Mononuclear cell (primary cell): ENCODE data around the gene GSX2. TPM values are rescaled to one million over a fixed set of nuclear protein-coding genes. Genes with fewer than 3 reads are reported as not detected.

Experiments used
- H3K27me3 ChIP-seq: 2 replicates; pipeline ENCODE4 v1.6.0; 2011; ENCODE audit warnings: low read length, control low read depth; ENCODE audit not compliant: insufficient read depth
- H3K4me1 ChIP-seq: 2 replicates; pipeline ENCODE4 v1.5.1; 2011; ENCODE audit warnings: mild to moderate bottlenecking, low read length, control low read depth; ENCODE audit not compliant: insufficient read depth
- H3K4me3 ChIP-seq: 2 replicates; pipeline ENCODE4 v1.5.1; 2011; ENCODE audit warnings: mild to moderate bottlenecking, low read length, moderate library complexity
- H3K9me3 ChIP-seq: 2 replicates; pipeline ENCODE4 v1.5.1; 2011; ENCODE audit warnings: low read depth, mild to moderate bottlenecking, control low read depth, low read length
- total RNA-seq: library from RNA; depleted of rRNA; stranded (reverse); fragments of >200 nt; gene quantifications from one replicate; pipeline ENCODE4 v1.2.3, GENCODE V29; 2012

The GSX2 gene
- total RNA-seq, 1 donor: not detected

DNA sequence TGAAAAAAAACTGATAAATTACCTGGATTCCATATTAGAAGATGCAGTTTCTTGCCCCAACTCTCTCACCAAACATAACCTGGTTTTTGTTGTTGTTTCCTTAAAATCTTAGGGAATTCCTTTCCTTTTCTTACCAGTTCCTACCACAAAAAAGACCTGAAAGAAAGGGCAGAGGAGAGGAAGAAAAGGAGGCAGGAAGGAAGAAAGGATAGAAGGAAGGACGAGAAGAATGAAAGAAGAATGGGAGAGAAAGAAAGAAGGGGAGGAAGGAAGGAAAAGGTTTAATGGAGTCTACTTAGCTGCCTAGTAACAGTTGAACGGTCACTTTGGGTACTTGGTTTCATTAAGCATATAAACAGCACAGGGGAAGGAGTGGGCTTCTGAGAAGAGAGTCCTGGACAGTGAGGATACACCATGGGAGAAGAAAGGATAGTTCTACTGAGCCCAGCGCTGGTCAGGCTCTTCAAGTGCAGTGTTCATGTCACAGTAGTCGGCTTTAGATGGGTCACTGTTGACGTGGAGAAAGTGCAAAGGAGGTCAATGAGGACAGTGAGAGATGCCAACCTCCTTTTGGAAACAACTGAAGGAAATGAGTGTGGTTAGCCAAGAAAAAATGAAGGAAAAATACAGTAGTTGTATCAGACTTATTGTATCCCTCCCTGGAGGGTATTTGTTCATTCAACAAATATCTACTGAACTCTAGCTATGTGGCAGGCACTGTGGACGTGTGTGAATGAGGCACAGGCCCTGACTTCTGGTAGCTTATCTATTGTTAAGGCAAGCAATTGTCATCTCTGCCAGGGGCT, 34.5 kb upstream of the GSX2 start:
- H3K4me1 ChIP-seq: peaks cover 18% of the 10 kb centered on the region
- no peaks in the 10 kb centered on the region for H3K9me3 ChIP-seq

DNA sequence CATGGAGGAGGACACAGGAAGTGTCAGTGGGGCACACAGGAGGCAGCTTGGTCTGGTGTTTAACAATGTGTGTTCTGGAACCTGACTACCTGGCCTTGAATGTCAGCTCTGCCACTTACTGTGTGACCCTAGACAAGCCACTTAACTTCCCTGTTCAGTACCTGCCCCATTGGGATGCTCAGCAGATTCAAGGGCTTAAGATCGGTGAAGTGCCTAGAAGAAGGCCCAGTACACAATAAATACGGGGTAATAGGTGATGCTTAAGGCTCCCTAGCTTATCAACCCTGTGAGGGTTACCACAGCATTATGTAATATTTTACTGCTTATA, 33.9 kb upstream of the GSX2 start:
- Histone ChIP-seq H3K9me3 (no peaks in the 10 kb centered on the region), H3K4me1 (peaks cover 18% of the 10 kb centered on the region), H3K4me3 (no peak overlapping the region), H3K27me3 (no peaks in the 10 kb centered on the region)

More for the DNA sequence above, 34.5 kb upstream of the GSX2 start:
- Histone ChIP-seq H3K27me3 (no peaks in the 10 kb centered on the region), H3K4me3 (no peak overlapping the region)

DNA sequence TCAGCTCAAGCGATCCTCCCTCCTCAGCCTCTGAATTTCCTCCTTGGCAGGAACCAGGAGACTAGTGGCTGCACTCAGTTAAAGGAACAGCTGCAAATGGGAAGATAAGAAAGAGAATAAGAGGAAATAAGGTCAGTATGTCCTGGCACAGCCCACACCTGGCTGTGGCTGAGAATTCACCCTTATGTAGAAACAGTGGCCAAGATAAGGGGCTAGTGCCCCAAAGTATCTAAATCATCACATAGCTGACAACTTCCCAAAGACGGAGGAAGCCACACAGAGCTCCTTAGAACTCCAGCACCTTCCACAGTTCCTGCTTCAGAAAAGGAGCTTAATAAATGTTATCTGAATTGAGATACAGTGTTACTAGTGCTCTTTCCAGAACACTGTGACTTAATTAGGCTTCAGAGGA, 33.2 kb upstream of the GSX2 start:
- Histone ChIP-seq H3K27me3 (no peaks in the 10 kb centered on the region), H3K4me1 (peaks cover 18% of the 10 kb centered on the region), H3K4me3 (no peak overlapping the region), H3K9me3 (no peaks in the 10 kb centered on the region)

DNA sequence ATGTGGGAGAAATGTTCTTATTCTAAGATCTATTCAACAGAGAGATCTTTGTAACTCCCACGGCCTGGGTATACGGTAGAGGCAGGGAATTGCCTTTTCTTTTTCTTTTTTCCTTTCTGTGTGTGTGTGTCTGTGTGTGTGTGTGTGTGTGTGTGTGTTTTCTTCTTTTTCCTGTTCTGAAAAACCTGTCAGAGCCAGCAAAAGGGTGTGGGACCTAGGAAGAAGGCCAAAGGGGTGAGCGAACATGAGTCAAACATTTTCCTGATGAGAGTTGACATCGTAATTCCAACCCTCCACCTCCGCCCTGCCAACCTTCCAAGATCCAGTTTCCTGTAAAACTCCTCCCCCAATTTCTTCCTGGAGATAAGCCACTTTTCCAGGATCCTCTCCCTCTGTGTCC, 32.8 kb upstream of the GSX2 start:
- Histone ChIP-seq H3K27me3 (no peaks in the 10 kb centered on the region), H3K4me1 (peaks cover 15% of the 10 kb centered on the region), H3K9me3 (no peaks in the 10 kb centered on the region), H3K4me3 (no peak overlapping the region)

DNA sequence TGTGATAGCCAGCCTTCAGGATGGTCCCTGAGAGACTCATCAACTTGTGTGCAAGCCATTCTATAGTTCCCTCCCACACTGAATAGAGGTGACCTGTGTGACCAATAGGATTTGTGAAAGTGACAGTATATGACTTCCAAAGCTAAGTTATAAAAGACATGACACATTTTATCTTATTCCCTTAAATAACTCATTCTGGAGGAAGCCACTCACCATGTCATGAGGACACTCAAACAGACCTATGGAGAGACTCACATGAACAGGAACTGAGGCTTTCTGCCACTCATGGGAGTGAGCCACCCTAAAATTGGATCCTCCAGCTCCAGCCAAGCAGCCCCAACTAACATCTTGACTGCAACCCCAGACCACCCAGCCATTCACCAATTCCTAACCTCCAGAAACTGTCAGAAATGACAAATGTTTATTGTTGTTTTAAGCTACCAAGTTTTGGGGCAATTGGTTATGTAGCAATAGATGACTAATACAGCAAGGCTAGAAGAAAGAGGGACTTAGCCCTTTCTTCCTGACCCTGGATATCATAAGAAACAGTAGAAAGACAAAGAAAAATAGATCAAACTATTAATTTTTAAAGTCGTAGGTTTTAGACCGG, 26.6 kb upstream of the GSX2 start:
- Histone ChIP-seq H3K4me3 (no peak overlapping the region), H3K4me1 (no peaks in the 10 kb centered on the region), H3K27me3 (peaks cover 8% of the 10 kb centered on the region), H3K9me3 (no peaks in the 10 kb centered on the region)

DNA sequence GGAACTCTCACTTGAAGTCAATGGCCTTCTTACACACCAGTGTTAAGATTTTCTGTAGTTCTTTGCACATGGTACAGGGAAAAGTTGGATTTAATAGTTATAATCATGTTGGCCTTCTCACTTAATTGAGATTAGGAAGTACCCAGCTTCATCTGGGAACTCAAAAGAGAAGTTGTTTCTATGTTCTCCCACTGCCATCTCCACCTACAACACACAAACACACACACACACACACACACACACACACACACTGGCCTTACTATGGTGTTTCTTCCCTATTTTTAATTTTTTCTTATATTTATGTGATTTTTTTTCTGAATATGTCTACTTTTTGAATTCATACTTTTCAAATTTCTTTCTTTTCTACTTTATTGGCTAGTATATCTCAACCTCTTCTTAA, 25.6 kb upstream of the GSX2 start:
- Histone ChIP-seq H3K4me1 (no peaks in the 10 kb centered on the region), H3K9me3 (no peaks in the 10 kb centered on the region), H3K27me3 (peaks cover 8% of the 10 kb centered on the region), H3K4me3 (no peak overlapping the region)

DNA sequence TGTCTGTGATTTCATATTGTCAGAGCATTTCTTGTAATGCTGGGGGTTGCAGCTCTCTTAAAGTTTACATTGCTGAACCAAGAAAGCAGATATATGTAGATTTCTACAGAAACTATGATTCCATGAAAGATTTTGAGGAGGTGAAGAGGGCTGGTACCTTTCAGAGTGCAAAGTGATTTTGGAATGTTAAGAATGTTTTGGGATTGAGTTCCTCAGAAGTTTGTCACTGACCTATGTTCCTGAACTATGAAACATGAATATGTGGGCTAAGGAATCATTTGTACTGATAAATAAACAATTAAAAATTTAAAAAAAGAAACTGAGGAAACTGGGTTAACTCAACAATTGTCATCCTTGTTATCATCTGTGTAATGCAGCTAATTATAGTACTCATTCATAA, 23.3 kb upstream of the GSX2 start:
- no peak overlapping the region for H3K4me3 ChIP-seq
- peaks cover 11% of the 10 kb centered on the region for H3K27me3 ChIP-seq
- no peaks in the 10 kb centered on the region for H3K9me3 ChIP-seq
- H3K4me1 ChIP-seq: no peaks in the 10 kb centered on the region

DNA sequence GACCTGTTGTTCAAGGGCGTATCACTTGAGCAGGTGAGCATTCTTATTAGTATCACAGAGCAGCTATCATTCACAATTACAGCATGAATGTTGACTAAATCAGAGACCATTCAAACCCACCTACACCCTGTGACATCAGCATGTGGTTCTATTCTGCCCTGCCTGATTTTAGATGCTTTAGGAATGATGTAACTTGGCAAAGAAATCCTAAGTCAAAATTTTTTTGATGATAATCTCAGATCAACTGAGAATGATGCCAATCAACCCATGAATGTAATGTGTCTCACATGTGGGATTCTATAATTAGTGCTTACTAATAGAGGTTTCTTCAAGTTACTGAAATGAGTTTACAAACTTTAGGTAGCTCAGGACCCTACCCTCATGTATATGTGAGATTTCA, 22.2 kb upstream of the GSX2 start:
- H3K9me3 ChIP-seq: no peaks in the 10 kb centered on the region
- no peak overlapping the region for H3K4me3 ChIP-seq
- peaks cover 11% of the 10 kb centered on the region for H3K27me3 ChIP-seq
- H3K4me1 ChIP-seq: no peaks in the 10 kb centered on the region

DNA sequence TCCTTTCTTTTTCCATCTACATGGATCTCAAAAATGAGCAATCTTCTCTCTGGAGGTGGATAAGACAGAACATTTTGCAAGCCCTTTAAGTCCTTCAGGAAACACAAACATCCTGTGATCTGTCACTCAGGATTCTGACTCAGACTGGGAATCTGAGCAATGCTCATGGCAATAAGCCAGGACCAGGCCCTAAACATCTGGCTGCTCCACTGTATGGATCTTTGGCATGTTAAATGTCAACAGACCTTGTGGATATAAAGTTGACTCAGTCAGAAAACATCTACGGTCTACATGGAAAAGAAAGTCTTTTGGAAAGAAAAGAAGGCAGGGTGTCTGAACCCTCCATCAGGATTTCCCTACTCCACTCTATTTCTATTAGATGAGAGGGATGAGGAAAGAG, 17.8 kb upstream of the GSX2 start:
- H3K4me3 ChIP-seq: no peak overlapping the region
- no peaks in the 10 kb centered on the region for H3K9me3 ChIP-seq
- peaks cover 14% of the 10 kb centered on the region for H3K27me3 ChIP-seq
- H3K4me1 ChIP-seq: no peaks in the 10 kb centered on the region

DNA sequence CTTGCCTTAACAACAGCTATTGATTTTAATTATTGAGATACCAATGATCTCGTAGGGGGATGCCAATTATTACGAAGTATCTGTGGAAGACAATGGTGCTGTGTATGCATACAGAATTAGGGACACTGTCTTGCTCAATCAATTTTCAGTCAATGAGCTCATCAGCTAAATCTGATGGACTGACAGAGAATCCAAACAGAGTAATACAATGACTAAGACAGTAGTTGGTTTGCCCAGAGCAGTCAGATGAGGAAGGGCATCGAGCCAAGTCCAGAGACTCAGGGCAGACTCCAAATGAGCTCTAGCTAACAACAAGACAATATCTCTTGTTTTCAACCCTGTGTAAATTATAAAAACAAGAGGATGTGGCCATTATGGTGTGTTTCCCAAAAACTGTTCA, 14.7 kb upstream of the GSX2 start:
- peaks cover 27% of the 10 kb centered on the region for H3K27me3 ChIP-seq

DNA sequence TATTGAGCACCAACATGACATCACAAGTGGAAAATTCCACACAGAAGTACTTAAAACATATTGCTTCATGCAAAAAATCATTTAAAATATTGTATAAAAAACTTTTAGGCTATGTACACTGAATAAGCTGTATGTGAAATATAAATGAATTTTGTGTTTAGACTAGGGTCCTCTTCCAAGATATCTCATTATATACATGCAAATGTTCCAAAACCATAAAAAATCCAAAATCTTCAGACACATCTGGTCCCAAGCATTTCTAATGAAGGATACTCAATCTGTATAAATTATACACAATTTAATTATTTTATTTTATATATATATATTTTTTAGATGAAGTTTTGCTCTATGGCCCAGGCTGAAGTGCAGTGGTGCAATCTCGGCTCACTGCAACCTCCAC, 10.1 kb upstream of the GSX2 start:
- Histone ChIP-seq H3K9me3 (no peaks in the 10 kb centered on the region), H3K4me1 (peaks cover 24% of the 10 kb centered on the region), H3K27me3 (peaks cover 70% of the 10 kb centered on the region), H3K4me3 (no peak overlapping the region)

More for the DNA sequence above, 14.7 kb upstream of the GSX2 start:
- Histone ChIP-seq H3K4me1 (no peaks in the 10 kb centered on the region), H3K4me3 (no peak overlapping the region), H3K9me3 (no peaks in the 10 kb centered on the region)

DNA sequence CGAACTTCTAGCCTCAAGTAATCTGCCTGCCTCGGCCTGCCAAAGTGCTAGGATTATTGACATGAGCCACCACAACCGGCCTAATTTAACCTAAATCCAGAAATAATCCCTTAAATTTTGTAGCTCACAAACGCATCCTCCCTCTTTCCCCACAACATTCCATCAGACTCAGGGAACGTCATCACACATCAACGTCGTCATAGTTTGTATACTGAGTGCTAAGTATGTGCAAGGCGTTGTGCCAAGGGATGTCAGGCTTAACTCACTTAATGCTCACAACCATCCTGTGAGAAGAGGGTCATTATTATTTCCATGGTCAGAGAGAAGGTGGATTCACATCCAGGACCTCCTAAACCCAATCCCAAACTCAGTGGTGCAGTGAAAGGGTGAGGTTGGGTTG, 9.6 kb upstream of the GSX2 start:
- Histone ChIP-seq H3K4me1 (peaks cover 24% of the 10 kb centered on the region), H3K9me3 (no peaks in the 10 kb centered on the region), H3K27me3 (peaks cover 76% of the 10 kb centered on the region), H3K4me3 (no peak overlapping the region)

DNA sequence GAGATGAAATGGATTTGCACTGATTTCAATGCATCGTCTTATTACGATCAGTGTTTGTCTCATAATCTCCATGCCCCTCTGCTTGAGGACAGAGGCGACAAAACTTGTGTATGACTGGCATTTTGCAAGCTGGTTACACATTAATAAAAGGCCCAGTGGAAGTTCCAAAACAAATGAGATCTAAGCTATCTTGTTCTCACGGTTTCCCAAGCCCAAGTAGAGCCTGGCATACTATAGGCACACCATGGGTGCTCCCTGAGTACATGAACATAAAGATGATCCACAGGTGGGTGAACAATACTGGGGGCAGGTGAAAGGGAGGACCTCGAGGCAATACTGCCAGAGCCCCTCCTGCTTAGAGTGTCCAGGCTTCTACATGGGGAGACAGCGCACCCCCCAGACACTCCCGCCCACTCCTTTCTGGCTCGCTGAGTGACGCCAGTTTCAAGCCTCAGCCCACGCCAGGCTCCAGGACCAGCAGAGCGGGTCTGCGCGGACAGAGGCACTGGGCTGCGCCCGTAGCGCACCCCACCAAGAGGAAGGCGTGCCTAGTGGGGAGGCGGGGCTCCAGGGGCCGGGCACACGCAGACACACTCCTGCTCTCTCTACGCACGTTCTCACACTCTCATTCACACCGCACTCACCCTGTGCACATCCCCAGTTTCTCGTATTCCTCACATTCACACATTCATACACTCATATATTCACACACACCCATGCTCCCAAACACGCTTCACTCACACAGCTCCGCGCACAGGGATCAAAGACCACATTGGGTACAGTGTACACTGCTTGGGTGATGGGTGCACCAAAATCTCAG, 8.9 kb upstream of the GSX2 start:
- Histone ChIP-seq H3K27me3 (peaks cover 80% of the 10 kb centered on the region), H3K9me3 (no peaks in the 10 kb centered on the region), H3K4me1 (peaks cover 24% of the 10 kb centered on the region), H3K4me3 (no peak overlapping the region)

DNA sequence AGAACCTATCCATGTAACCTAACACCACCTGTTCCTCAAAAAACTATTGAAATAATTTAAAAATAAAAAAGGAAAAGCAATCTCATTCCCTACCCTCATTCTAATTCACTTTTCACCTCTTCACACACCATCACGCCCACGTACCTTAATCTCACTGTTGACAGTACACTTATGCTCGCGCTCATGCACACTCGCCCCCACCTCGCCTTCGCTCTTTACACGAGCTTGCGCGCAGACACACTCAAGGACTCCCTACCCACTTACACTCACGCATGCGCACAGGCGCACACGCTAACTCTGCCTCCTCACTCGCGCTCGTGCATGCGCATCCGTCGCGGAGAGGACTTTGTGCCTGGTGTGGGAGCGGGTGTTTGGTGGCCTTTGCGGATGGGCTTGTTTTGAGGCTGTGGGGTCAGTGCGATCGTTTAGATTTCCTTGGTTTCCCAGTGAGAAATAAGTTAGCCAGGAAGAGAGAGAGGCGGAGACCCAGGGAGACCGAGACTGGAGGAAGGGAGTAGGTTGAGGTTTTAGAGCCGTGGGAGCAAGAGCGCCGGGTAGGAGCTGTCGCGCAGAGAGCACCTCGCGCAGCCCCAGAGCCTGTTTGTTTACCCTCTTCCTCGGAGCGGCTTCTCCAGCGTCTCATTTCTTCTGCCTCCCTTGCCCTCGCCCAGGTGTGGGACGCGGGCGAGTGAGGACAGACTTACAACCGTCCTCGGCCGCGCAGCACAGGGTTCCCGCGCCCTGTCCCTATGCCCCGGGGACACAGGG, 8.1 kb upstream of the GSX2 start:
- H3K4me3 ChIP-seq: peak overlapping the region; percentile 27
- peaks cover 83% of the 10 kb centered on the region for H3K27me3 ChIP-seq
- peaks cover 24% of the 10 kb centered on the region for H3K4me1 ChIP-seq
- no peaks in the 10 kb centered on the region for H3K9me3 ChIP-seq
